K562 (cell line): ENCODE data around the gene PDK1. TPM values are rescaled to one million over a fixed set of nuclear protein-coding genes. Genes with fewer than 3 reads are reported as not detected.

Source experiments
- ILK ChIP-seq: fragments of 450-650 bp; IDR thresholded peaks from 2 replicates; pipeline ENCODE4 v1.6.1; 2016; ENCODE audit warnings: missing genetic modification characterization, low read depth, mild to moderate bottlenecking, missing compliant biosample characterization, moderate library complexity, borderline replicate concordance
- RBM17 ChIP-seq: fragments of 200-400 bp; formaldehyde crosslinking; IDR thresholded peaks from 2 replicates; pipeline ENCODE4 v1.6.1; 2017; ENCODE audit warnings: low read depth, mild to moderate bottlenecking, low read length, borderline replicate concordance
- ZNF24 ChIP-seq: fragments of 450-650 bp; IDR thresholded peaks from 2 replicates; pipeline ENCODE4 v1.6.1; 2016
- ZNF408 ChIP-seq: fragments of 250-450 bp; sonication (Bioruptor Pico); IDR thresholded peaks from 2 replicates; pipeline ENCODE4 v1.4.0; 2020; ENCODE audit warnings: low read depth, mild to moderate bottlenecking, moderate library complexity
- ZNF41 ChIP-seq: fragments of 250-450 bp; sonication (Bioruptor Pico); conservative IDR thresholded peaks from 2 replicates; pipeline ENCODE4 v1.4.0; 2020; ENCODE audit warnings: mild to moderate bottlenecking
- ZNF780A ChIP-seq: fragments of 250-450 bp; sonication (Bioruptor Pico); IDR thresholded peaks from 2 replicates; pipeline ENCODE4 v1.5.0; 2021; ENCODE audit warnings: mild to moderate bottlenecking
- polyA plus RNA-seq, 8 experiments: library from polyadenylated mRNA; depleted of rRNA in 4 of 8; stranded (reverse) in 5 of 8; unstranded in 3 of 8; fragments of >200 nt; fragmentation: Nextera tagmentation in 2 of 8; fragmentation: Illumina TruSeq in 1 of 8; extraction: Ambion mirVana in 2 of 8; extraction: Trizol in 1 of 8; gene quantifications; 2 replicates each; pipeline versions ENCODE4 v1.2.1 to v1.2.3, GENCODE V29; 2011 to 2014; ENCODE audit warnings: inconsistent platforms in 1 of 8, missing spikeins in 1 of 8
- total RNA-seq, 7 experiments: library from RNA; depleted of rRNA in 6 of 7; stranded (reverse); fragments of >200 nt in 6 of 7; fragmentation: Illumina TruSeq in 2 of 7; extraction: Trizol in 2 of 7; gene quantifications; 2 replicates each; pipeline versions ENCODE4 v1.2.1 to v1.2.3, GENCODE V29; 2011 to 2021; ENCODE audit warnings: low replicate concordance in 1 of 7
- TF ChIP-seq, protein P1 (sequence below): fragments of 200-800 bp; sonication (Bioruptor generic); IDR thresholded peaks from 2 replicates; pipeline ENCODE4 v1.6.1; 2017; ENCODE audit warnings: missing genetic modification characterization, missing compliant biosample characterization
- TF ChIP-seq, protein P2 (sequence below), 2 experiments: fragments of 450-650 bp in 1 of 2; sonication (generic) in 1 of 2; formaldehyde crosslinking in 1 of 2; IDR thresholded peaks; 2 replicates each; pipeline versions ENCODE4 v1.7.1 to v1.9.0; 2016 to 2022; ENCODE audit warnings: inconsistent platforms in 1 of 2, mild to moderate bottlenecking in 1 of 2, missing genetic modification reagents in 1 of 2

The PDK1 gene
- total and polyA plus RNA-seq, 9 of the 15 experiments (the other 6 are each of a cell fraction or from before 2014, with no cell fraction given): 3.5 to 176 (median 13.9) TPM

DNA sequence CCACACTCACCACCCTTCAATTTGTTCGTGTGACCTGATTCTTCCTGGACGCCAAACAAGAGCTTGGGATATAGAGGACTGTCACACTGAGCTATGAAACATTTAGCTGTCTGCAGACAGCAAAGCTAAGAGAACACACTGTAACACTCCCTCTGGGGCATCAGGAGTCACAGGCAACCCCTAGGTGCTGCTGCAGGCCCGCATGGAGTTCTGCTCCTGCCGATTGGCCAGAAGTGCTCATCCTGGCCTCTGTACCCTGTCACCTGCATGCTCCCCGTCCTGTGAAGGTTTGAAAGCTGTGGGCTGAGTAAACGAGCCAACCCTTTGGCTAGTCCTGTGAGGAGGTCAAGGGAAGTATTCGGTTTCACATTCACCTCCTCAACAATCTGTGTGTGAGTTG, 73.7 kb downstream of the PDK1 start (continued):
- TF ChIP-seq ZNF41 (no peak), ZNF780A (no peak), ILK (tag) (no peak), ZNF408 (CRISPR knock-in tag) (no peak), RBM17 (no peak), ZNF24 (no peak)
- TF ChIP-seq, protein P1, sequence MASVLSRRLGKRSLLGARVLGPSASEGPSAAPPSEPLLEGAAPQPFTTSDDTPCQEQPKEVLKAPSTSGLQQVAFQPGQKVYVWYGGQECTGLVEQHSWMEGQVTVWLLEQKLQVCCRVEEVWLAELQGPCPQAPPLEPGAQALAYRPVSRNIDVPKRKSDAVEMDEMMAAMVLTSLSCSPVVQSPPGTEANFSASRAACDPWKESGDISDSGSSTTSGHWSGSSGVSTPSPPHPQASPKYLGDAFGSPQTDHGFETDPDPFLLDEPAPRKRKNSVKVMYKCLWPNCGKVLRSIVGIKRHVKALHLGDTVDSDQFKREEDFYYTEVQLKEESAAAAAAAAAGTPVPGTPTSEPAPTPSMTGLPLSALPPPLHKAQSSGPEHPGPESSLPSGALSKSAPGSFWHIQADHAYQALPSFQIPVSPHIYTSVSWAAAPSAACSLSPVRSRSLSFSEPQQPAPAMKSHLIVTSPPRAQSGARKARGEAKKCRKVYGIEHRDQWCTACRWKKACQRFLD (CRISPR knock-in tag): no peak
- TF ChIP-seq, protein P2, sequence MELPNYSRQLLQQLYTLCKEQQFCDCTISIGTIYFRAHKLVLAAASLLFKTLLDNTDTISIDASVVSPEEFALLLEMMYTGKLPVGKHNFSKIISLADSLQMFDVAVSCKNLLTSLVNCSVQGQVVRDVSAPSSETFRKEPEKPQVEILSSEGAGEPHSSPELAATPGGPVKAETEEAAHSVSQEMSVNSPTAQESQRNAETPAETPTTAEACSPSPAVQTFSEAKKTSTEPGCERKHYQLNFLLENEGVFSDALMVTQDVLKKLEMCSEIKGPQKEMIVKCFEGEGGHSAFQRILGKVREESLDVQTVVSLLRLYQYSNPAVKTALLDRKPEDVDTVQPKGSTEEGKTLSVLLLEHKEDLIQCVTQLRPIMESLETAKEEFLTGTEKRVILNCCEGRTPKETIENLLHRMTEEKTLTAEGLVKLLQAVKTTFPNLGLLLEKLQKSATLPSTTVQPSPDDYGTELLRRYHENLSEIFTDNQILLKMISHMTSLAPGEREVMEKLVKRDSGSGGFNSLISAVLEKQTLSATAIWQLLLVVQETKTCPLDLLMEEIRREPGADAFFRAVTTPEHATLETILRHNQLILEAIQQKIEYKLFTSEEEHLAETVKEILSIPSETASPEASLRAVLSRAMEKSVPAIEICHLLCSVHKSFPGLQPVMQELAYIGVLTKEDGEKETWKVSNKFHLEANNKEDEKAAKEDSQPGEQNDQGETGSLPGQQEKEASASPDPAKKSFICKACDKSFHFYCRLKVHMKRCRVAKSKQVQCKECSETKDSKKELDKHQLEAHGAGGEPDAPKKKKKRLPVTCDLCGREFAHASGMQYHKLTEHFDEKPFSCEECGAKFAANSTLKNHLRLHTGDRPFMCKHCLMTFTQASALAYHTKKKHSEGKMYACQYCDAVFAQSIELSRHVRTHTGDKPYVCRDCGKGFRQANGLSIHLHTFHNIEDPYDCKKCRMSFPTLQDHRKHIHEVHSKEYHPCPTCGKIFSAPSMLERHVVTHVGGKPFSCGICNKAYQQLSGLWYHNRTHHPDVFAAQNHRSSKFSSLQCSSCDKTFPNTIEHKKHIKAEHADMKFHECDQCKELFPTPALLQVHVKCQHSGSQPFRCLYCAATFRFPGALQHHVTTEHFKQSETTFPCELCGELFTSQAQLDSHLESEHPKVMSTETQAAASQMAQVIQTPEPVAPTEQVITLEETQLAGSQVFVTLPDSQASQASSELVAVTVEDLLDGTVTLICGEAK (IDR thresholded peaks at IDR 0.05): no peak
- TF ChIP-seq, protein P2 (CRISPR knock-in tag; IDR thresholded peaks at IDR 0.05): no peak
